ENCODE results near the gene BSPRY.
"Not testable (repeated sequence)": the region's sequence is repeated elsewhere in the genome, so short reads cannot be mapped to it uniquely, and the experiment has no call there.

BSPRY gene

DNA sequence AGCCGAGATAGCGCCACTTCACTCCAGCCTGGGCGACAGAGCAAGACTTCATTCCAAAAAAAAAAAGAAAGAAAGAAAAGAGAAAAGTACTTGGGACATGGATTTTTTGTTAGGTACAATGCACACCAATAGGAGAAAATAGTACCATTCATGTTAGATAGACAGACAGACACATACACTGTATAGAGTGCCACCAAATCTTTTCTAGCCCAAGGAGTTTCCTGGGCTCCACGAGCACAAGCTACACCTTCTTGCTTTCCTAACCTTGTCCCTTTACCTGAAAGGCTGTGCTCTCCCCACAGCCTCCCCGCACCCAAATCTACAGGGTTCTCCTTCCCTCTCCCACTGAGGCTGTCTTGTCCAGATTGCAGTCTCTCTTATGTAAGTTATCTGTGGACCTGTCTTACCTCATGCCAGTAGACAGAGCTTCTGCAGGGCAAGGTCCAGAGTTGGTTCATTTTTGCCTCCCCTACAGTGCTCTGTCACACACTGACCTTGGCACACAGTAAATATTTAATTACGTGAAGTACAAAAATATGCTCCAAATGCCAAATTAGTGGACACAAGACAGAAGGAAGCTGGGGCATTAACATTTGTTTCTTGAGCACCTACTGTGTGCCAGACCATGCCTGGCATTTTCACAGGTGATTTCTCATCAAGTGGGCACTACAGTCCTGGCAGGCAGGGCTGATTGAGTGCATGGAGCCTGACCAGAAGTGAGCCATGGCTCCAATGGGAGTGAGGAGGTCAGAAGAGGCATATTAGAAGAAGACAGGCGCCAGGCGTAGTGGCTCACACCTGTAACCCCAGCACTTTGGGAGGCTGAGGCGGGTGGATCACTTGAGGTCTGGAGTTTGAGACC is 45.9 kb downstream of the BSPRY start:
- no peak for DNase-seq (ENCODE audit: low spot score)

- DNase-seq (ENCODE audit: low spot score), result no peak
Measured at GRCh38 chr9:113397203-113397631, 47.9 kb downstream of the BSPRY start.

- DNase-seq (ENCODE audit: low spot score), result no peak
Measured at GRCh38 chr9:113398796-113399195, 49.5 kb downstream of the BSPRY start.

GRCh38 chr9:113399646-113400200 is 50.4 kb downstream of the BSPRY start:
- no peak for DNase-seq (ENCODE audit: low spot score)

GRCh38 chr9:113401027-113401792 is 51.9 kb downstream of the BSPRY start, which contains the start of gene ALAD:
Gene ALAD (minus strand): TSS chr9:113401284. CDS start chr9:113393559, 7,725 bp downstream.
- peak; percentile 99 for DNase-seq (ENCODE audit: low spot score)

GRCh38 chr9:113403646-113404045 is 54.3 kb downstream of the BSPRY start:
- no peak for DNase-seq (ENCODE audit: low spot score)

DNA sequence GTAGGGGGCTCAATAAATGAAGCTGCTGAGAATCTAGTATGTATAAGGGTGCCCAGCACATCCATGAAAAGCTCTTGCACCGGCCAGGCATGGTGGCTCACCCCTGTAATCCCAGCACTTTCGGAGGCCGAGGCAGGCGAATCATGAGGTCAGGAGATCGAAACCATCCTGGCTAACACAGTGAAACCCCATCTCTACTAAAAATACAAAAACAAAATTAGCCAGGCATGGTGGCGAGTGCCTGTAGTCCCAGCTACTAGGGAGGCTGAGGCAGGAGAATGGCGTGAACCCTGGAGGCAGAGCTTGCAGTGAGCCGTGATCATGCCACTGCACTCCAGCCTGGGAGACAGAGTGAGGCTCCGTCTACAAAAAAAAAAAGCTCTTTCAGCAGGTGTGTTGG is 57.0 kb downstream of the BSPRY start:
- not testable (repeated sequence) for DNase-seq (ENCODE audit: low spot score)

DNA sequence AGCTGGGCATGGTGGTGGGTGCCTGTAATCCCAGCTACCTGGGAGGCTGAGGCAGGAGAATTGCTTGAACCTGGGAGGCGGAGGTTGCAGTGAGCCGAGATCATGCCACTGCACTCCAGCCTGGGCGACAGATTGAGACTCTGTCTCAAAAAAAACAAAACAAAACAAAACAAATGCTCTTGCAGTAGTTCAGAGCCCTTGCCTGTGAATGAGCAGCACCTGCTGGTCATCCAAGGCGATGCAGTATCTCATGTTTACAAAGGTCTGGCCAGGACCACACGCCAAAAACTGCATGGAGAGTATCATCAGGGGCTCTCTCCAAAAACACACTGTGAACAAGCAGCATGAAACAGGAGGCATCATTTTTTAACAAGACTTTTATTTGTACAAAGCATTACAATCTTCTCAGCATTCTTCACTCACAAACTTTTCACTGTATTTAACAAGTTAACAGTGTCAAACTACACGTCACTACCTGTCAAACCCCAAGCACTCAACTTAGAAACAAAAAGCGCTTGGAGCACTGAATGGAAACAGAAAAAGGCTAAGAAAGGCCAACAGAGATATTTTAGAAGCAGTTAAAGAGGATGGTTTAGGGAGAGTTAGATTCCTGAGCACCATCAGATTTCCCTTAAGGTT is 57.7 kb downstream of the BSPRY start:
- peak; percentile 58 for DNase-seq (ENCODE audit: low spot score)

- DNase-seq (ENCODE audit: low spot score), result no peak
Measured at GRCh38 chr9:113409481-113409880, 60.1 kb downstream of the BSPRY start.

DNA sequence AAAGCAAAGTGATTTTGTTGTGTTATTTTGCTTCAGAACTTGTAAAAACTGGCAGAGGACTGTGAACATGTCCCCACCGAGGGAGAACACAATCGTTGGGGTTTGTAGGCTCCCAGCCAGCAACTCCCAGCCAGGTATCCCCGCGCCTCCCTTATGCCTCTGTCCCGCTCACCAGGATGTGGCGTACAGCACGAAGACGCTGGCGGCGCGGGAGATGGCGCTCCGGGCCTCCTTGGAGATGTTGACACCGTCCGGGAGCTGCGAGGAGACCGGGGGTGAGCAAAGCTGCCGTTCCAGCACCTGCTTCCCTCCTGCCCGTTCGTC is 60.5 kb downstream of the BSPRY start:
- no peak for DNase-seq (ENCODE audit: low spot score)

GRCh38 chr9:113410207-113410864 is 61.0 kb downstream of the BSPRY start, which contains the start of the genes C9orf43 and POLE3:
Gene C9orf43 (plus strand): TSS chr9:113410747. CDS start chr9:113413494, 2,747 bp downstream.
Gene POLE3 (minus strand): TSS chr9:113410675. CDS start chr9:113410293, 382 bp downstream.
- DNase-seq (ENCODE audit: low spot score), result peak; percentile 94

DNA sequence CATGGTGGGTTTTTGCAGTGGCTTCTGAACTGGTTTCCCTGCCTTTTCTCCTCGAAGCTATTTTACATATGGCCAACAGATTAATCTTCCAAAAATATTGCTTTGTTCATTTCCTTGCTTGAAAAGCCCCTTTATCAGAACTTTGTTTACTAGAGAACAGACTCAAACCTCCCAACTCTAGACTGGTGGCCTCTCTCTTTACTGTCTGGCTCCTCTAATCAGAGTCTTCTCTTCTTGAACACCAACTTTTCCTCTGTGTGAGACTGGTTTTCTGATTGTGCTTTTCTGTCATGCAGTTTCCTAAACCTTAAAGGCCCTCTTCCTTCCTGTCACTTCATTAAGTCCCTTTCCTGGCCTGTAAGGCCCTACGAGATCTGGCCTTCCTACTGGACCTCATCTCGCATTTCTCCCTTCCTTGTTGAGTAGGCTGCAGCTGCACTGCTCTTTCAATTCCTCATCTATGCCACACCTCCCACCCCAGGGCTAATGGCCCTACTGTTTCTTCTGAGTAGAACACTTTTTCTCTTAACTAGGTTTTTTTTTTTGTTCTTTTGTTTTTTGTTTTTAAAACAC is 66.9 kb downstream of the BSPRY start:
- DNase-seq (ENCODE audit: low spot score), result peak; percentile 61

- DNase-seq (ENCODE audit: low spot score), result no peak
Measured at GRCh38 chr9:113417370-113417769, 68.0 kb downstream of the BSPRY start.

All from germinal center (tissue), 1 donor.